ENCODE results near the gene C1QTNF1. TPM values are rescaled to one million over a fixed set of nuclear protein-coding genes. Genes with fewer than 3 reads are reported as not detected.
A peak's percentile ranks its signal among the peaks of the same experiment; 100 is the strongest.

The C1QTNF1 gene
- total RNA-seq, 2 donors from 2014 or later: 14.6 to 16.7 TPM

DNA sequence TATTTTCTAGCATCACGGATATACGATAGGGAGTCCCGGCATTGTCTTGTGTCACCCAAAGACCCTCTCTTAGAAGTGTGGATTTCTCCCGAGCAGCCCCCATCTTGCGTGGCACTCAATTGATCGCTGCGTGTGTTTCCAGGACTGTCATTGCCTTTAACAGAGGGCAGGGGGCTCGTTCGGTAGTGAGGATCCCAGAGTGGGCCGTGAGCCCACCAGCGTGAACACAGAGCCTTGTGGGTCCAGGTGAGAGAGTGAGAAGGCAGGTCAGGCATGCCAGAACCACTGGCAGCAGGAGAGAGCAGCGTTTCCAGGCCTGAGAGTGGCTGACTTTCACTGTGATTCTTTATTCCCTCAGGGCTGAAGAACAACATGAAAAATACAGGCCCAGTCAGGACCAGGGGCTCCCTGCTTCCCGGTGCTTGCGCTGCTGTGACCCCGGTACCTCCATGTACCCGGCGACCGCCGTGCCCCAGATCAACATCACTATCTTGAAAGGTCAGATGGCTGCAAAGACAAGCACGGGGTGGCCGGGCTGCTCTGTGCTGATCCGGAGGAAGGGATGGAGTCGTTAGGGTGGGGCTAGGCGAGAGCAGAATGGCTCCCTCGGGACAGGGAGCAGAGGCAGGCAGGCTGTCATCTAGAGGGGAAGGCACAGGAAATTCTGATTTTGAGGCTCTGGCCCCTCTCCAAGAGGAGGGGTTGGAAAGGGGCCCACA is 22.4 kb downstream of the C1QTNF1 start:
- no peak for ATAC-seq
- peak in 1 of 2 donors; percentile 23 for DNase-seq
- intact Hi-C loops (cut with DNase I, micrococcal nuclease): no loop called here

DNA sequence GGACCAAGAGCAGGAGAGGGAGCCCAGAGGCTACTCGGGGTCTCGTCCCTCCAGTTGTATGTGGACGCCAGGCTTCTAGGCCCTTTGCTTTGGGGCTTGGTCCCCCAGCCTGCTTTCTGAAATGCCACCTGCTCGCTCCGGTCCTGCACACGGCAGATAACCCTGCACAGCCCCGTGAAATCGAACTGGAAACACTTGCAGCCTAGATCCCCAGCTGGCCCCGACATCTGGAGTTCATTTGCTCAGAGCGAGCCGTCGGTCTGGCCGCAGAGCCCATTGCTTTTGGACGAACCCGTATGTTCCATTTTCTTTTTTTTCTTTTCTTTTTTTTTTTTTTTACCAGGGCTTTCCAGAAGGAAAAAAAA is 22.9 kb downstream of the C1QTNF1 start:
- peak in 1 of 2 donors; percentile 25 for DNase-seq
- intact Hi-C loops (cut with DNase I, micrococcal nuclease): no loop called here
- ATAC-seq: no peak

DNA sequence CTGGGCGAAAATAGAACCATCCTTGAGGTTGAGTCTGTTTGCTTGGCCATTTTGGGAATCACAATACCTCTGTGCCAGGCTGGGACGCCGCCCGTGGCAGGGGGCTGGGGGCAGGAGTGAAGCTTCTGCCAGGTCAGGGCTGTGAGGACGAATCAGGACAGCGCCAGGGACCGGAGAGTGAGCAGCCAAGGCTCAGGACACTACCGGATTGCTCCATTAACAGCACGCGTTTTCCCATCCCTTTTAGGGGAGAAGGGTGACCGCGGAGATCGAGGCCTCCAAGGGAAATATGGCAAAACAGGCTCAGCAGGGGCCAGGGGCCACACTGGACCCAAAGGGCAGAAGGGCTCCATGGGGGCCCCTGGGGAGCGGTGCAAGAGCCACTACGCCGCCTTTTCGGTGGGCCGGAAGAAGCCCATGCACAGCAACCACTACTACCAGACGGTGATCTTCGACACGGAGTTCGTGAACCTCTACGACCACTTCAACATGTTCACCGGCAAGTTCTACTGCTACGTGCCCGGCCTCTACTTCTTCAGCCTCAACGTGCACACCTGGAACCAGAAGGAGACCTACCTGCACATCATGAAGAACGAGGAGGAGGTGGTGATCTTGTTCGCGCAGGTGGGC is 23.4 kb downstream of the C1QTNF1 start:
- no peak for DNase-seq

DNA sequence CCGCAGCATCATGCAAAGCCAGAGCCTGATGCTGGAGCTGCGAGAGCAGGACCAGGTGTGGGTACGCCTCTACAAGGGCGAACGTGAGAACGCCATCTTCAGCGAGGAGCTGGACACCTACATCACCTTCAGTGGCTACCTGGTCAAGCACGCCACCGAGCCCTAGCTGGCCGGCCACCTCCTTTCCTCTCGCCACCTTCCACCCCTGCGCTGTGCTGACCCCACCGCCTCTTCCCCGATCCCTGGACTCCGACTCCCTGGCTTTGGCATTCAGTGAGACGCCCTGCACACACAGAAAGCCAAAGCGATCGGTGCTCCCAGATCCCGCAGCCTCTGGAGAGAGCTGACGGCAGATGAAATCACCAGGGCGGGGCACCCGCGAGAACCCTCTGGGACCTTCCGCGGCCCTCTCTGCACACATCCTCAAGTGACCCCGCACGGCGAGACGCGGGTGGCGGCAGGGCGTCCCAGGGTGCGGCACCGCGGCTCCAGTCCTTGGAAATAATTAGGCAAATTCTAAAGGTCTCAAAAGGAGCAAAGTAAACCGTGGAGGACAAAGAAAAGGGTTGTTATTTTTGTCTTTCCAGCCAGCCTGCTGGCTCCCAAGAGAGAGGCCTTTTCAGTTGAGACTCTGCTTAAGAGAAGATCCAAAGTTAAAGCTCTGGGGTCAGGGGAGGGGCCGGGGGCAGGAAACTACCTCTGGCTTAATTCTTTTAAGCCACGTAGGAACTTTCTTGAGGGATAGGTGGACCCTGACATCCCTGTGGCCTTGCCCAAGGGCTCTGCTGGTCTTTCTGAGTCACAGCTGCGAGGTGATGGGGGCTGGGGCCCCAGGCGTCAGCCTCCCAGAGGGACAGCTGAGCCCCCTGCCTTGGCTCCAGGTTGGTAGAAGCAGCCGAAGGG is 24.2 kb downstream of the C1QTNF1 start:
- intact Hi-C loops (cut with DNase I, micrococcal nuclease): no loop called here
- DNase-seq: no peak

More for the DNA sequence above, 23.4 kb downstream of the C1QTNF1 start:
- intact Hi-C loops (cut with DNase I, micrococcal nuclease): no loop called here
- ATAC-seq: no peak

DNA sequence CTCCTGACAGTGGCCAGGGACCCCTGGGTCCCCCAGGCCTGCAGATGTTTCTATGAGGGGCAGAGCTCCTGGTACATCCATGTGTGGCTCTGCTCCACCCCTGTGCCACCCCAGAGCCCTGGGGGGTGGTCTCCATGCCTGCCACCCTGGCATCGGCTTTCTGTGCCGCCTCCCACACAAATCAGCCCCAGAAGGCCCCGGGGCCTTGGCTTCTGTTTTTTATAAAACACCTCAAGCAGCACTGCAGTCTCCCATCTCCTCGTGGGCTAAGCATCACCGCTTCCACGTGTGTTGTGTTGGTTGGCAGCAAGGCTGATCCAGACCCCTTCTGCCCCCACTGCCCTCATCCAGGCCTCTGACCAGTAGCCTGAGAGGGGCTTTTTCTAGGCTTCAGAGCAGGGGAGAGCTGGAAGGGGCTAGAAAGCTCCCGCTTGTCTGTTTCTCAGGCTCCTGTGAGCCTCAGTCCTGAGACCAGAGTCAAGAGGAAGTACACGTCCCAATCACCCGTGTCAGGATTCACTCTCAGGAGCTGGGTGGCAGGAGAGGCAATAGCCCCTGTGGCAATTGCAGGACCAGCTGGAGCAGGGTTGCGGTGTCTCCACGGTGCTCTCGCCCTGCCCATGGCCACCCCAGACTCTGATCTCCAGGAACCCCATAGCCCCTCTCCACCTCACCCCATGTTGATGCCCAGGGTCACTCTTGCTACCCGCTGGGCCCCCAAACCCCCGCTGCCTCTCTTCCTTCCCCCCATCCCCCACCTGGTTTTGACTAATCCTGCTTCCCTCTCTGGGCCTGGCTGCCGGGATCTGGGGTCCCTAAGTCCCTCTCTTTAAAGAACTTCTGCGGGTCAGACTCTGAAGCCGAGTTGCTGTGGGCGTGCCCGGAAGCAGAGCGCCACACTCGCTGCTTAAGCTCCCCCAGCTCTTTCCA is 25.1 kb downstream of the C1QTNF1 start:
- intact Hi-C loops (cut with DNase I, micrococcal nuclease): no loop called here
- DNase-seq (no peak), ATAC-seq (no peak)

More for the DNA sequence above, 24.2 kb downstream of the C1QTNF1 start:
- ATAC-seq: peak; percentile 36

DNA sequence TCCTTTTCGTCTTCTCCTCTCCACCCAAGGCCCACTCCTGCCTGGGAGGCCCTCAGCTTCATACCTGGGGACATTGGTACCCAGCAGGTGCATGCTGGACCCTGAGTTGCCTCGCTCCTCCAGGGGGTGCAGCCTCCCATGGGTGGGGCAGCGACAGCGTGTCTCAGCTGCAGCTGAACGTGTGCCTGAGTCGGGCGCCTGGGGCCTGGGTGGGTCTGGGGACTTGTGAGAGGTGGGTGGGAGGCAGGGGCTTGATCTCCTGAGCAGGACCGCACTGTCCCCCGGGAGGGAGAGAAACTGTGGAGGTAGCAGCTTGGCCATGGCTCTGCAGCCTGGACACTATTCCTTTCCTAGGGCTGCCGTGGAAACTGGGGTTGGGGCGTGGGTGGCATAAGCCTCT is 25.9 kb downstream of the C1QTNF1 start:
- ATAC-seq (no peak), DNase-seq (no peak)
- intact Hi-C loops (cut with DNase I, micrococcal nuclease): no loop called here

DNA sequence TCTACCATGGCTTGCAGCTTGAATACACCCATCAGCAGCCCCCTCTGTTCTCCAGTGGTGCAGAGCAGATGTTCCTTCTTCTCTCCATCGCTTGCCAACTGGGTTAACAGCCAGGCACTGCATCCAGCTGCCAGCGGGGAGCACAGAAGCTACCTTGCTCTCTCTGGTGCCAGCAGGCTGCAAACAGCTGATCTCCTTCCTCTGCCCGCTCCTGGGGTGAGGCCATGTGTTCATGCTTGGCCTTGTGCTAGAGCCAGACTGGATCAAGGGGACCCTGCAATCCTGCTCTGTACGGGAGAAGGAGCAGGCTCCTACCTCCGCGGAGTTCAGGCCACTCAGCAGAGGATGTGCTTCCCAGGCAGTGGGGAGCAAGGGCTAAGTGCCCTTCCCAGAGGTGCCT is 26.6 kb downstream of the C1QTNF1 start:
- DNase-seq (no peak), ATAC-seq (no peak)
- intact Hi-C loops (cut with DNase I, micrococcal nuclease): no loop called here

DNA sequence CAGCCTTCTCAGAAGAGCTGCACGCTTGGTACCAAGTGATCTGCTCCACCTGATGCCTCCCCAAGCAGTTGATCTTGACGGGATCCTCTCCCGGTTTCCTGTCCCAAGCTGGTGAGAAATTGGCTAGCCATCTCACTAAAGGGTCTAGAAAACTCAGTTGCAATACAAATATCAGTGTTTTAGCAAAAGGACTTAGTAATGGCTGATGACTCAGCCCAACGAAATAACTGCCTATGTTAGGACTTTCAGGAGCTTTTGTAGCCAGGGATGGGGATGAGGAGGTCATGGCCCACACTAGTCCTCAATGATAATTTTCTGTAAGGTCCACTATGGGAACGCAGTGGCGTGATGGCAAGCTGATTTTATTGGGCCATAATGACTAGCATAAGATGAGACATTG is 27.3 kb downstream of the C1QTNF1 start:
- no peak for ATAC-seq
- intact Hi-C loops (cut with DNase I, micrococcal nuclease): no loop called here
- DNase-seq: no peak

DNA sequence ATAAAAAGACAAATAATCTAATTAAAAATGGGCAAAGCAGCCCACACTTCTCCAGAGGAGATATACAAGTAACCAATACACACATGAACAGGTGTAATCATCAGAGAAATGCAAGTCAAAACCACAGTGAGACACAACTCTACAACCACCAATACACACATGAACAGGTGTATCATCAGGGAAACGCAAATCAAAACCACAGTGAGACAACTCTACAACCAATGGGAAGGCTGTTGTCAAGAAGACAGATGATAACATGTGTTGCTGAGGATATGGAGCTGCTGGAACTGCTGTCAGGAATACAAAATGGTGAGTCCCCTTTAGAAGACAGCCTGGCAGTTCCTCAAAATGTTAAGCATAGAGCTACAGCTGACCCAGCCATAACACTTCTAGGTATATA is 28.2 kb downstream of the C1QTNF1 start:
- DNase-seq (no peak), ATAC-seq (no peak)
- intact Hi-C loops (cut with DNase I, micrococcal nuclease): no loop called here

DNA sequence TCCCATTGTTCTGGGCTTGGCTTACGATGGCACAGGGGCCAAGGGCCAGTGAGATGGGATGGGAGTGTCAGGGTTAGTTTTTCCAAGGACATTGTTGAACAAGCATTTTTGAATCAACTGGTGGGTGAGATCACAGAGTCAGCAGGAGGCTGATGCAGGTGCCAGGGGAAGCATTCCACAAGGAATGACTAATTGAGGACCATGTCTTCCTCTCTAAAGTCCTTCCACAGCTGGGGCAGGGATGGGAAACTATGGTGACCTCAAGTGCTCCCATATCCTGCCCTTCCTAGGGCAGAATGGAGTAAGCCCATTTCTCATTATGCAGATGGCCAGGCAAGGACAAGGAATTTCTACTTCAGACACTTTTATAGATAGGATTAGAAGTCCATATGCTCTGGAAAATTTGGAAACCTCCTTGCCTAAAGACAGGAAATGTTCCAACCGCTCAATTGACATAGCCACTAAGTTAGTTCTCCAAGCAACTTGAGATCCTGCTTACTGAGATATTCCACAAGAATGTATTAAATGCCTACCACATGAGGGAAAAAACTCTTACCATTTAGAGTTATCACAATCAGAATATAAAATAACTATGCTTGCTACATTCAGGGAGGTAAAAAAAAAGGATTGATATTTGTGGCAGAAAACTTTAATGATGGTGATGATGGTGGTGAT is 29.4 kb downstream of the C1QTNF1 start:
- ATAC-seq (no peak), DNase-seq (no peak)
- intact Hi-C loops (cut with DNase I, micrococcal nuclease): no loop called here

DNA sequence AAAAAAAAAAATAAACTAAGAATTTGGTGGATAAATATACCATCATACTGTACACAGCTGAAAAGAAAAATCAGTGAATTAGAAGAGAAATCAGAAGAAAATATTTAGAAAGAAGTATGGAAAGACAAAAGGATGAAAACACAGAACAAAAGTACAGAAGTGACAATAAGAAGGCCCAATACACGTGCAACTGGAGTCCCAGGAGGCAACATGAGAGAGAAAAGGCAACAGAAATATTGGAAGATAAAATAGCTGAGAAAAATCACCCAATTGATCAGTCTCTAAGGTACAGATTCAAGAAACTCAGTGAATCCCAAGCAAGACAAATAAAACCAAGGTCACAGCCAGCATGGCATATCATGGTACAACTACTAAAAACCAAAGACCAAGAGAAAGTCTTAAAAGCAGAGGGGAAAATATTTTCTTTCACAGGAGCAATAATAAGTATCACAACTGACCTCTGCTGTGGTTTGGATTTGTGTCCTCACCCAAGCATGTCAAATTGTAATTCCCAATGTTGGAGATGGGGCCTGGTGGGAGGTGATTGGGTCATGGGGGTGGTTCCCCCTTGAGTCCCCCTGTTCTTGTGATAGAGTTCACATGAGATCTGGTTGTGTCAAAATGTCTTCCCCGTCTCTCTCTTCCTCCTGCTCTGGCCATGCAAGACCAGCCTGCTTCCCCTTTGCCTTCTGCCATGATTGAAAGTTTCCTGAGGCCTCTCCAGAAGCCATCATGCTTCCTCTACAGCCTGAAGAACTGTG is 30.4 kb downstream of the C1QTNF1 start:
- intact Hi-C loops (cut with DNase I, micrococcal nuclease): no loop called here
- ATAC-seq (no peak), DNase-seq (no peak)

DNA sequence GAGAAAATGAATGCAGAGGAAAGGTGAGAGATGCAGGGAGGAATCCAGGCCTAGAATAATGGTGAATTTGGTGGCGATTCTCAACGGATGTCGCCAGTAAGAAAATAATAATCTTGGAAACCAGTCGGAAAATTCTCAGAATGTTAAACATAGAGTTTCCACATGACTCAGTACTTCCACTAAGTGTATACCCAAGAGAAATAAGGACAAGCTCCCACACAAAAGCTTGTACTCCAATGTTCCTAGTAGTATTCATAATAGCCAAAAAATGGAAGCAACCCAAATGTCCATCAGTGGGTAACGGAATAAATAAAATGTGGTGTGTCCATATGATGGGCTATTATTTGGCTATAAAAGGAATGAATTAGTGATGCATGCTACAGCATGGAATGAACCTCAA is 31.2 kb downstream of the C1QTNF1 start:
- intact Hi-C loops (cut with DNase I, micrococcal nuclease): no loop called here
- ATAC-seq (no peak), DNase-seq (no peak)

DNA sequence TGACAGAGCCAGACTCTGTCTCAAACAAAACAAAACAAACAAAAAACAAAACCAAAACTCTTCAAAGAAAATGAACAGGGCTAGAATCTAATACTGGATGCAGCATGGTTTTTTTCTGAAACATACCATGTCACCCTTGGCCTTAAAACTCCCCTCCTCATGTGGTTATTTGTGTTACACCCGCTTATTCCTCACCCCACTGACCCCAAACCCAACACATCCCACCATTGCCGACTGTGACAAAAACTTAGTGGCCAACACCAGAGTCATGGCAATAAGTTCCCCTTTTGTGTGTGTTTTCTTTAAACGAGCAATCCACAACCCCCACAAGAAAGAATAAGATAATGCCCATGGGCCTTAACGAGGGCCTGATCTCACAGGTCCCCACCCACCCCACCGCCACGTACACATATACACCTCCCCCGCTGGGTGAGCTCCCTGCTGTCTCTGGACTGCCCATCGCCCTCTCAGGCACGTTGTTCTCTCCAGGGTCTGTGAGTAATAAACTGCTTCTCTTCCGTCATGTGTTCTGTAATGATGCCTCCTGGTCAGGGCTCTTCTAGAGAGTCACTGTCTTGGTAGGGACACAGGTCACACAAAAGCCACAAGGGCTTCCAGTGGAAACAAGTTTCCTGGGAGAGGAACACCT is 33.9 kb downstream of the C1QTNF1 start:
- intact Hi-C loops (cut with DNase I, micrococcal nuclease): no loop called here
- ATAC-seq (no peak), DNase-seq (no peak)

DNA sequence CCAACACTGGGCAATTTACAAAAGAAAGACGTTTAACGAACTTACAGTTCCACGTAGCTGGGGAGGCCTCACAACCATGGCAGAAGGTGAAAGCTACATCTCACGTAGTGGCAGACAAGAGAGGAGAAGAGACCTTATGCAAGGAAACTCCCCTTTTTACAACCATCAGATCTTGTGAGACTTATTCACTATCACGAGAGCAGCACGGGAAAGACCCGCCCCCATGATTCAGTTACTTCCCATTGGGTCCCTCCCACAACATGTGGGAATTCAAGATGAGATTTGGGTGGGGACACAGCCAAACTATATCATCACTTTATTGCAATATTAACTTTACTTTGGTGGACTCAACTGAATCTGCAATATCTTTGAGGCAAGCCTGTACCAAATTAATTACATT is 38.7 kb downstream of the C1QTNF1 start:
- no peak for DNase-seq
- intact Hi-C loops (cut with DNase I, micrococcal nuclease): no loop called here
- no peak for ATAC-seq

DNA sequence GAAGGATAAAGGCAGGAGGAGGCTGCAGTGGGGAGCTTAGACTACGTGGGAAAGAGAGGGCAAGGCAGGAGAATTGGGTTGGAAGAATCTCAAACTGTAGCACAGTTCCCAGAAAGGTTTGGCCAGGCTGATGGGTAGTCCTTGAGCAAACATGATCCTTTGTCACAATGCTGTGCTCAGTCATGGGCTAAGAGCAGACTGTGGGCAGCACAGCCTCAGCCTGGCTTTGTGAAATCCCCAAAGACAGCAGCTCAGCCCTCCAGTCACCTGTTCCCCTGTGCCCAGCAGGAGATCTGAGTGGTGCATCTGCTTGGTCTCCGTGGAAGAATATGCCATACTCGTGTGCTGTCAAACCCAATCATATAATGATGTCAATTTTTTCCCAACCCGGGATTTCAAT is 40.1 kb downstream of the C1QTNF1 start:
- intact Hi-C loops (cut with DNase I, micrococcal nuclease): no loop called here
- no peak for DNase-seq
- ATAC-seq: no peak

DNA sequence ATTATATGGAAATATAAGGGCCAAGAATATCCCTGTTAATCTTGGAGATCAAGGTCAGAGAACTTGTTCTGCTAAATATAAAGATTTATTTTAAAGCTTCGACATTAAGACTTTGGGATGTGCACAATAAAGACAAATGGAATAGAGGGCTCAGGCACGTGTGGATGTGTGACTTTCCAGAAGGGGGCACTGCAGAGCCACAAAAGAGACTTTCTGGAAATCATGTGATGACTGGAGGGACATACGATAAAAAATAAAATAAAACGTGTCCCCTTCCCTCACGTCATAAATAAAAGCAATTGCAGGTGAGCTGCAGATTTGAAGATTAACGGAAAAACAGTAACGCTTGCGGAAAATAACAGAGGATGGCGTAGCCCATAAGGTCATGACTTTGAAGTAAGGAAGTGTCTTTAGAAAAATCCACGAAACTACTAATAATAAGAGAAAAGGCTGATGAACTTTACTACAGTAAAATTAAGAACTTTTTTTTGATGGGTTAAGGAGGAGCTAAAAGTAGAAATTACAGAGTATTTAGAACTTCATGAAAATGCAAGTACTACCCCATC is 41.2 kb downstream of the C1QTNF1 start:
- DNase-seq: peak in 1 of 2 donors; percentile 75
- intact Hi-C loops (cut with DNase I, micrococcal nuclease): no loop called here
- ATAC-seq: peak; percentile 88

DNA sequence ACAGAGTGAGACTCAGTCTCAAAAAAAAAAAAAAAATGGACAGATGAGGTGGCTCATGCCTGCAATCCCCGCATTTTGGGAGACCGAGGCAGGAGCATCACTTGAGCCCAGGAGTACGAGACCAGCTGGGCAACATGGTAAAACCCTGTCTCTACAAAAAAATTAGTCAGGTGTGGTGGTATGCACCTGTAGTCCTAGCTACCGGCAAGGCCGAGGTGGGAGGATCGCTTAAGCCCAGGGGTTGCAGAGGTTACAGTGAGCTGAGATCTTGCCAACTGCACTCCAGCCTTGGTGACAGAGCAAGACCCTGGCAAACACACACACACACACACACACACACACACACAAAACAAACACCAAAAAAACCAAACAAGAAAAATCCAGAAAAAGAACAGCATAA is 43.0 kb downstream of the C1QTNF1 start:
- DNase-seq: no peak
- ATAC-seq: no peak
- intact Hi-C loops (cut with DNase I, micrococcal nuclease): no loop called here

Data from left colon (tissue), 2 donors.